Measurements from ENCODE around the gene WNT7B. TPM values are rescaled to one million over a fixed set of nuclear protein-coding genes. Genes with fewer than 3 reads are reported as not detected.

WNT7B gene
- total RNA-seq, 4 donors from 2014 or later: not detected

DNA sequence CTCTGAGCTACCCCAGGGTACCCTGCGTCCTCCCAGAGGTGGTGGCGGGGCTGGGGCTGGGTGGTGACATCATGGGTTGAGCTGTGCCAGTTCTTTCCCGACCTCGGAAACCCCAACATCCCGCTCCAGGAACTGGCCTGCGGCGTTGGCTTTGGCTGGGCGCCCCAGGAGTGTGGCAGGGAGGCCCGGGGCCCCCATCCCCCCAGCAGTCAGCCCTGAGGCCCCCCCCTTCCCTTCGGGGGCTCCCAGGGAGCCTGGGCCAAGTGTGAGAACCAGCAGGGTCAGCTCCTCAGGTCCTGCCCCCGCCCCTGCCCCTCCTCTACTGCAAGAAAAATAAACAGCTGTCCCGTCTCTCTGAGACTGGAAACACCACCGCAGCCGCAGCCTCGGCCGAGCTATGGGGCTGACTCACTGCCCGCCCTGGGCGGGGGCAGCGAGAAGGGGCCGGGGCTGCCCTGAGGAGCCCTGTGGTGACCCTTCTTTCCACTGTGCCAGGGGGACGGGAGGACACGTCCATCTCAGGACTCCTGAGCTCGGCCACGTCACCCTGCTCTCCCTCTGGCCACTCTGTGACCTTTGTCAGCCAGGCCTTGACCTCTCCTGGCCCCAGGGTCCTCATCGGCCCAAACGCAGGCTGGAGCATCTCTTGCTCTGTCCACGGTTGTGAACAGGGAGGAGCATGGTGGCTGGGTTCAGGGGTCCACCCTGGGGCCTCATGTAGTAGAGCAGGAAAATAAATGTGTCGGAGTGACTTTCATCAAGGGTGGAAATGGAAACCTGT is 73.4 kb downstream of the WNT7B start:
- TF ChIP-seq, protein P1, sequence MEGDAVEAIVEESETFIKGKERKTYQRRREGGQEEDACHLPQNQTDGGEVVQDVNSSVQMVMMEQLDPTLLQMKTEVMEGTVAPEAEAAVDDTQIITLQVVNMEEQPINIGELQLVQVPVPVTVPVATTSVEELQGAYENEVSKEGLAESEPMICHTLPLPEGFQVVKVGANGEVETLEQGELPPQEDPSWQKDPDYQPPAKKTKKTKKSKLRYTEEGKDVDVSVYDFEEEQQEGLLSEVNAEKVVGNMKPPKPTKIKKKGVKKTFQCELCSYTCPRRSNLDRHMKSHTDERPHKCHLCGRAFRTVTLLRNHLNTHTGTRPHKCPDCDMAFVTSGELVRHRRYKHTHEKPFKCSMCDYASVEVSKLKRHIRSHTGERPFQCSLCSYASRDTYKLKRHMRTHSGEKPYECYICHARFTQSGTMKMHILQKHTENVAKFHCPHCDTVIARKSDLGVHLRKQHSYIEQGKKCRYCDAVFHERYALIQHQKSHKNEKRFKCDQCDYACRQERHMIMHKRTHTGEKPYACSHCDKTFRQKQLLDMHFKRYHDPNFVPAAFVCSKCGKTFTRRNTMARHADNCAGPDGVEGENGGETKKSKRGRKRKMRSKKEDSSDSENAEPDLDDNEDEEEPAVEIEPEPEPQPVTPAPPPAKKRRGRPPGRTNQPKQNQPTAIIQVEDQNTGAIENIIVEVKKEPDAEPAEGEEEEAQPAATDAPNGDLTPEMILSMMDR (IDR thresholded peaks at IDR 0.05): no peak
- Histone ChIP-seq H3K9me3 (no peaks in the 10 kb centered on the region), H3K36me3 (no peaks in the 10 kb centered on the region), H3K27me3 (peaks cover 0 to 24% of the 10 kb centered on the region in 2 donors), H3K27ac (no peak overlapping the region), H3K4me3 (no peak overlapping the region), H3K4me1 (peaks cover 0 to 26% (median 8%) of the 10 kb centered on the region in 4 donors)
- no peak for DNase-seq (ENCODE audit: low spot score in 2 of 2)
- WGBS, 2 donors: 12 to 14% methylated on average over 20 to 23 of the region's 28 CpGs

GRCh38 chr22:45897736-45898135 is 79.2 kb downstream of the WNT7B start:
- H3K36me3 ChIP-seq: no peaks in the 10 kb centered on the region
- H3K4me1 ChIP-seq: peaks cover 0 to under 1% (median 0%) of the 10 kb centered on the region in 4 donors
- WGBS, 2 donors: 78 to 93% methylated on average over 5 to 6 of the region's 6 CpGs
- DNase-seq (ENCODE audit: low spot score in 2 of 2): no peak
- peaks cover 0 to 53% of the 10 kb centered on the region in 2 donors for H3K27me3 ChIP-seq
- H3K27ac ChIP-seq: no peak overlapping the region
- H3K9me3 ChIP-seq: no peaks in the 10 kb centered on the region
- TF ChIP-seq, protein P1 (IDR thresholded peaks at IDR 0.05): no peak
- TF ChIP-seq POLR2A (IDR thresholded peaks at IDR 0.05) (no peak), EP300 (IDR thresholded peaks at IDR 0.05) (no peak)
- no peak overlapping the region for H3K4me3 ChIP-seq

- TF ChIP-seq POLR2A (IDR thresholded peaks at IDR 0.05) (no peak), EP300 (IDR thresholded peaks at IDR 0.05) (no peak)
- TF ChIP-seq, protein P1 (IDR thresholded peaks at IDR 0.05): no peak
- no peak for DNase-seq (ENCODE audit: low spot score in 2 of 2)
- no peak overlapping the region for H3K27ac ChIP-seq
Observed at GRCh38 chr22:45896964-45897538, 79.9 kb downstream of the WNT7B start.

DNA sequence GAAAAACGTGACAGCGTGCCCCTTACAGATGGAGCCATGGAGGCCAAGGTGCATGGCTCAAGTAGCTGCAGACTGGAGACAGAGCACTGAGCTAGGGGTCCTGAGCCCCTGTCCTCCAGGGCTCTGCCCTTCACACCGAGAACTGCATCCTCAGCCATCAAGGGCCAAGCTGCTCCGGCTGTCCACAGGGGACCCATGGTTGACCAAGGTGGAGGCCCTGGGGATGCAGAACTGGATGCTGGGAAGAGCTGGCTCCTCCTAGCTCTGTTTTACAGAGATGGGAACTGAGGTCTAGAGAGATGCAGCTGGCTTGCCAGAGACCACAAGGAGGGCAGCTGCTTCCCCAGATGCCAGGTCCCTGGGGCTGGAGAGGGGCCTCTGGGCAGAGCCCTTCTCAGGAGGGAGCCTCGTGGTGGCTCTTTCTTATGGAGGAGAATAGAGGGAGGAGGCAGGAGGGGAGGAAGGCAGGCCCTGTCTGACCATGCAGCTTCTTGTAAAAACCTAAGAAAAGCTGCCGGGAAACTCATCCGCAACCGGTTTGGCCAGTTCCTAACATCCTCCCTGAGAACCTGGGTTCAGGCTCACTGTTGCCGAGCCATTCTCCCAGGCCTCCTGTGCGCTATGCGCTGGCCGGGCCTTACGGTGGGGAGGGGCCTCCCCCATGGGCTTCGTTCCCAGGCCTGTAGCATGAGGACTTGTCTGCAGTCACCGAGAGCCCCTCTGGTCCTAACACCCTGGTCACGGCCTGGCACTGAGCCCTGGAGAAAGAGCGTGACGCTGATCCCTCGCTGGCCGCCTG is 80.6 kb downstream of the WNT7B start:
- no peaks in the 10 kb centered on the region for H3K9me3 ChIP-seq
- H3K36me3 ChIP-seq: no peaks in the 10 kb centered on the region
- no peaks in the 10 kb centered on the region for H3K4me1 ChIP-seq
- no peak for TF ChIP-seq EP300 (IDR thresholded peaks at IDR 0.05)
- TF ChIP-seq POLR2A (IDR thresholded peaks at IDR 0.05): no peak
- TF ChIP-seq, protein P1 (IDR thresholded peaks at IDR 0.05): no peak
- no peak overlapping the region for H3K27ac ChIP-seq
- H3K27me3 ChIP-seq: peaks cover 0 to 60% of the 10 kb centered on the region in 2 donors
- no peak for DNase-seq (ENCODE audit: low spot score in 2 of 2)
- 44 to 68% methylated on average over 9 to 20 of the region's 20 CpGs for WGBS, 2 donors
- H3K4me3 ChIP-seq: no peak overlapping the region

More at GRCh38 chr22:45896964-45897538, 79.9 kb downstream of the WNT7B start:
- Histone ChIP-seq H3K36me3 (no peaks in the 10 kb centered on the region), H3K9me3 (no peaks in the 10 kb centered on the region), H3K4me1 (no peaks in the 10 kb centered on the region), H3K4me3 (no peak overlapping the region), H3K27me3 (peaks cover 0 to 53% of the 10 kb centered on the region in 2 donors)
- 83 to 95% methylated on average over 4 to 5 of the region's 5 CpGs for WGBS, 2 donors
